NCI-H774 (cell line): ENCODE measurements around the gene MPZL2.

Experiments
- DNase-seq: peaks from one replicate; lab custom pipeline; 2025; lab: John Stamatoyannopoulos, UW

The MPZL2 gene

DNA sequence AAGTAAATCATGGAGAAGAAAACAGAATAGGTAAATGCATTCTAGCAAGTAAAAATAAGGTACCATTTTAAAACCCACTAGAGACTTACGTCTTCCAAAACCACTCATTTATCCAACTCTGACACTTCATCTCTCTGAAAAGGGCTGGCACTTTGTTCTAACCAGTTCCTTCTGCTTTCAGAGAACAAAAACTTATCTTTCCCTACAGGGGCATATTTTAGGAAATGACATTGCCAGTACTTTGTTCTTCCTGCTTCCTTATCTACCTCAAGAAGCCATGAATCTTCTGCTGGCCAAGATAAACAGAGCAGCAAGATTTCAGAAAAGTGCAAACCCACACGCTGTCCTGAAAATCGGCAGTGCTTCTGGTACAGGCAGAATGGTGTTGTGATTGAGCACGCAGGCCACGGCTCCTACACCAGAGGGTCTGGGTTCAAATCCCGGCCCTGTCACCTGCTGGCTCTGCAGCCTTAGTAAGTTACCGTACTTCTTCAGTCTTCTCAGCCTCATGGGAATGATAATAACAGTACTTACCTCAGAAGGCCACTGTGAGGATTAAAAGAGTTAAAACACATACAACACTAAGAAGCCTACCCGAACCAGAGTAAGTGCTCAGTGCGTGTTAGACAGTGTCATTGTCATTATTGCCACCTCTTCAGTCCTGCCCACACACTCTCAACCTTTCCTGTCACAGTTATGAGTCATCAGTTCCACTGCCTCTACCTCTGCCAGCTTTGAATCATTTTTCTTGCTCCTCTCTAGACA lies 22.9 kb downstream of the MPZL2 start:
- DNase-seq = no peak

DNA sequence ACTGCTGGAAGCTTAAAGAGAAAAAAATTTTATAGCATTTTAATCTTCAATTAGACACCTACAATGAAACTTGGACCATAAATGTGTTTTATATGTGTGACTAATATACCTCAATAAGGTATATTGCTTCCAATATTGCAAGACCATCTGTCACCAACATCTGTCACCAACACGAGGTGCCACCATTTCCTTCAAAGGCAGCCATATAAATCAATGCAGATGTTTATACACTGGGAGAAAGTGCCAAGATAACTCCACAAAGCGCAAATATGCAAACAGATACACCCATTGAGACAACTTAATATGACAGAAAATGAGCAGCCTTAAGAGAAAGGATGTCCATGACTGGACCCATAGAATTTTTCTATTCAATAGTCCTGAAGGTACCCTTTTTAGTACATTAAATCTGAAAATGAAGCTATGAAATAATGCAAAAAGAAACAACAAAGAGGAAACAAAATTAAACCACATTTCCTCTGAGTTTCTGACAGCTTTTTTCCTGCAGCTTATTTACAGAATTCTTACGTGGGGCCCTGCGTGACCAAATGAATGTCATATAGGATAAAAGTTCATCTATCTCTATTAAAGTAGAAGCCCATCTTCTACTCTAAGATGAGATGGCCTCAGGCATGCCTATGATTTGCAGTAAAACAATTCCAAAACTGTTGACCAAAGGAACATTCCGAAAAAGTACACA lies 24.4 kb downstream of the MPZL2 start:
- no peak for DNase-seq

DNA sequence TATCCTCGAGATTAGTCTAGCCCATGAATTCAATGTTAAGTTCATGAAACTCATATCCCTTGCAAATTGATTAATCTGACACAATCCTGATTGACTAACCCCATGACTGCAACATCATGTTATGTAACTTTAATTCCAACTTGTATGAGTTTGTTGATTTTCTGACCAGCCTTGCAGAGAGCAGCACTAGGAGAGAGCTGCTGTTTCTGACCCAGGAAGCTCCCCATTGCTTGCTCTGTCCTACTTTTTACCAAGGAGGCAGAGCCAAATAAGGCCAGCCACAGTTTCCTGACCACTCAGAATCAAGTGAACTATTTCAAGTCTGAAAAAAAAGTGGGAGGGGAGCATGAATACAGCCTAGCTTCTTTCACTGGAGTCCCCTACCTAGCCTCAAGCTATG lies 25.2 kb downstream of the MPZL2 start:
- no peak for DNase-seq

DNA sequence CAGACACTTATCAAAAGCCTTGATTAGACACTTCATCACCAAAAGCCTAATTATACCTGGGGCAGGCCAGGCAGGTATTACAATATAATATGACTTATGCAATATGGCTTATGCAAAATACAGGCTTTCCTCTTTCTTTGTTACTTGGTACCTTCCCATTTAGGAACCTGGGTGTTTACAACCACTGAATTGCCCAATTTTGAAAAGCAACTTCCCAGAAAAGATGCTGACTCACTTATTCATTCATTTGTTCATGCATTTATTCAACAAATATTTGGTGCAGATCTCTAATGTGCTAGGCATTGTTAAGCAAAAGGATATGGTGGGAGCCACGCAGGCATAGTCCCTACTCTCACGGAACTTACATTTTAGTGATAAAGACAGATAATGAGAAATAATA lies 25.7 kb downstream of the MPZL2 start:
- no peak for DNase-seq

- DNase-seq = no peak
Observed at GRCh38 chr11:118236170-118236569, 27.9 kb downstream of the MPZL2 start.

- DNase-seq = no peak
Observed at GRCh38 chr11:118234833-118235232, 29.3 kb downstream of the MPZL2 start.

- DNase-seq = no peak
Observed at GRCh38 chr11:118233850-118234249, 30.2 kb downstream of the MPZL2 start.

GRCh38 chr11:118233377-118233776 lies 30.7 kb downstream of the MPZL2 start:
- DNase-seq = no peak

DNA sequence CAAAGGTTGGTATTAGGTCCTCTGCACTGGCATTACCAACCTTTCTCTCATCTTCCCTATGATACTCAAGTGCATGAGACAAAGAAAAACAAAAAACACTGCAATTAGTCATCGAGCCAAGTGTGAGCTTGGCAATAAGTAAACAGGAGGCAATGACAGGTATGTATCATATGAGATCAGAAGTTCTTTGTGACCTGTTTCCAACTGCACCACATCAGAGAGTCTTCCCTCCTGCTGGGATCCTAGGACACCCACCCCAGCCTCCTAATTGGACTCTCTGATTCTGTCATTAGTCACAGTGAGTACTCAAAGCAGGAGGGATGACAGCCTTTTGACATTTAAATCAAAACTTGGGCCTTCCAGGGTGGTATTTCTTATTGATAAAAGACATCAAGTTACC lies 31.4 kb downstream of the MPZL2 start:
- DNase-seq = no peak

- DNase-seq = no peak
Observed at GRCh38 chr11:118231461-118231860, 32.6 kb downstream of the MPZL2 start.

DNA sequence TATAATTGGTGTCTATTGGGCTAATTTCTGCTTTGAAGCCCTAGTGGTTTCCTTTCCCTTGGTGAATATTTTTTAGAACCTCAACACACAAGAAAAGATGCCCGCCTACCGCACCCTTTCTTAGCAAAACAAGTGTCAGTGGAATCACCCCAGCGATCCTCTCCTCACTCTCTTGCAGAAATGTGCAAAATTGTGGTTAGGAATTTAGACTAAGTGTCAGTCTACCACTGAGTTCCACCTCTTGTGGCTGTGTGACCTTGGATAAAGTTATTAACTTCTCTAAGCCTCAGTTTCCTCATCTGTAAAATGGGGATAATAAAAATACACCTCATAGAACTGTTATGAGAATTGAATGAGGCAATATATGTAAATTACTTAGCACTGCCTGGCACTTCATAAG lies 34.0 kb downstream of the MPZL2 start:
- no peak for DNase-seq

DNA sequence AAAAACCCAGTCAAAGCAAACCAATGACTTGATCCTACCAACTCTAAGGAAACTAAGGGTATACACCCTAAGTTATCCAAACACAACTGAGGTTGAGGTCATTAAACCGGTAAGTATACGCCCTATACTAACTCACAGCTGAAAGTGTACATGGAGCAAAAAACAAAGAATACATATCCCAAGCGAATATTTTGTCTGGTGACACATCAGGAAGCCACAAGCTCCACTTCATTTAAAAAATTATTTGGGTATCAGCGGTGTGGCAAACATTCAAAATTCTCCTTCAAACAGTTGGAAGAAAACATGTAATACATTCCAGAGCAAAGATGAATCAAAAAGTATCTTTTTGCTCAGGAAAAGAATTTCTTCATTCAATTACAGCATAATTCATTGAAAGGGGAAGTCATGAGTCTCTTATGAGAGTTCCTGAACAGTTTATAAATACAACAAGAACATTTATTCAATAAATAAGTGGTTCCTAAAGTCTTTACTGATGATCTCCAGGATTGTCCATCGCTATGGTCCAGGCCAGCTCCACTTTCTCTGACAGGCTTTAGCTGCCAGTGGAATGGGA lies 34.7 kb downstream of the MPZL2 start:
- DNase-seq = no peak

DNA sequence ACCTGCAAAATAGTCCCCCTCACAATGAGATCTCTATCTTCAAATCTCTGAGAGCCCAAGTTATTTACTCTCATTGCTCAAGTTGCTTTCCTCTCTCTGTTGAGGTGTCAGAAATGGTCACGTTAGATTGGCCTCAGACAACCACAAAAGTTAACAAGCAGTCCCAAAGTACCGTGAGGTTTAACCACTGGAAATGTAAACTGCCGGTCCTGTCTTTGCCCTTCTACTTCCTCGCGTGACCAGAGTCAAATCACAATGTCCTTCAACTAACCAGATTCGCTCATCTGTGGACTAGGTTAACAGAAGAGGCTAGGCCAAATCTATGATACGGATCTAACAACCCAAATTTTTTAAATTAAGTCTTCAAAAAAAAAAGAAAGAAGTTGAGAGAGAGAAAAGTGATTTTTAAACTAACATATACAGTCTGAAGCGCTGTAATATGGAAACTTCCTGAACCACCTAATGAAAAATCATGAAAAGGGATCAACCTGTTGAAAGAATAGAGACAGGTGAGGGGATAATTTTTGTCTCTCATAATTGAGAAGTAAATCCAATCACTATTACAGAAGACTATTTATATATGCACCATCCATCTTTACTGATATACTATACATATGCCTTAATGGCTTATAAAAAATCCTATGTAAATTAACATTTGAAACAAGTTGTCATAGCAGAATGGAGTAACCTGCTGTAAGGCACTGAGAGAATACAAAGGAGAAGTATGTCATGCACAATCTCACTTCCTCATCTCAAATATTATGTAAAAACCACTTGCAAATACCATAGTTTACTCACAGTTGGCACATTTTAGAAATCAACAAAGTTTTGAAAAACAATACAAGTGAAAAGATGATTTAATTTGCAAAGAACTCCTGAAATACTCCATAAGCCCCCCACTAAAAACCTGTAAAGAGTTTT lies 36.0 kb downstream of the MPZL2 start:
- DNase-seq = no peak

- no peak for DNase-seq
Observed at GRCh38 chr11:118226781-118227180, 37.3 kb downstream of the MPZL2 start.

- DNase-seq = no peak
Observed at GRCh38 chr11:118226296-118226695, 37.8 kb downstream of the MPZL2 start.

GRCh38 chr11:118224511-118225188 lies 39.4 kb downstream of the MPZL2 start, which contains the start of gene JAML:
Gene JAML, minus strand, starts transcription at chr11:118225011. Its CDS starts 10,145 bp downstream, at chr11:118214866.
- no peak for DNase-seq

DNA sequence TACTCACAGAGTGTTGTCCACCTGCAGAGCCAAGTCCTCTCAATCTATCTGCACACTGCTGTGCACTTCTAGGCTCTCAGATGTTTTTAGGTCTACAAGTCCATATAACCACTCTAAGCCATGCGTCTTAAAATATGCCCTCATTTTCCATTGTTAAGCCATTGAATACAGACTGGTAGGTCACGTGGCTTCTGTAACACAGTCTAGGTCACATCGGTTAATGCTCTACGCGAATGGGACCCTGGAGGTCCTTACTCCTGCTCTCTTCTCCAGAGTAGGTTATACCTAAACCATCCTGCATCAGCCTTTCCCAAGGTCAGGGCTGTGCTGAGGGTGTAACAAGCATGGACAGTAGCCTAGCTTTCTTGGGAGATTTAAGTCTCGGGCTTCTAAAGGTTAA lies 40.1 kb downstream of the MPZL2 start:
- DNase-seq = no peak

GRCh38 chr11:118223570-118223969 lies 40.5 kb downstream of the MPZL2 start:
- no peak for DNase-seq

DNA sequence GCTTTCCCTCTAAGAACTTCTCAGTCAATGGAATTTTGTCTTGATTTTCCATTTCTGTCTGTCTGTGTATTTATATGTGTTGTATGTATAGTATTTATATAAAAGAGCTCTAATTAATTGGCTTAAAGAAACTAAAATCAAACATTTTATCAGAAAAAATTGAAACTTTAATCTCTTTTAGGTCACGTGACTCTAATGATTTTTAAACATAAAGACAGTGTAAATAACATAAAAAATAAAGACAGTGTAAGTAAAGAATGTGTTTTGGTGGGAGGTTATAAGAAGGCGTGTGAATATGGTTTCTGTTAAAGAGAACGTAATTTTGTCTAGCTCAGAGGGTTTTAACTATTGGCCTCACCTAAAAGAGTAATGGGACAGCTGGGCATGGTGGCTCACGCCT lies 41.7 kb downstream of the MPZL2 start:
- no peak for DNase-seq

- no peak for DNase-seq
Observed at GRCh38 chr11:118221419-118221818, 42.7 kb downstream of the MPZL2 start.

- no peak for DNase-seq
Observed at GRCh38 chr11:118219732-118220131, 44.4 kb downstream of the MPZL2 start.

- DNase-seq = no peak
Observed at GRCh38 chr11:118219244-118219643, 44.9 kb downstream of the MPZL2 start.
